ENCODE data around the gene PGGT1B.
"Not testable (repeated sequence)": the region's sequence is repeated elsewhere in the genome, so short reads cannot be mapped to it uniquely, and the experiment has no call there.

PGGT1B gene

DNA sequence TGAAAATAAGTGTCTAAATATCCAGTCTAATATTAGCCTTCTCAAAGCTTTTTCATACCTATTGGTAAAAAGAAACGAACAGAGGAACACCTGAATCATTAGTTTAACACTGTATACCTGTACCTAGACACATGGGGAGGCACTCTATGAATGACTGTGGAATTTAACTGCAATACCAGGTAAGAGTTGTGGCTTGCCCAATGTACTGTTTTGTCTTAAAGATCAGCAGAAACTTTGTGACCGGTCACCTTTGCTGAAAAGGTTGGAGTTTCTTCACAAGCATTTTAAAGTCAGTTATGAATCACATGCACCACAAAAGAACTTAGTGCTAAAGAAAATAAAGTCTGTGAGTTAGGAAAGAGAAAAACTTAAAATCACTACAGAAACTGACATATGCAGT is 2.4 kb downstream of the PGGT1B start:
- Histone ChIP-seq H3K36me3 (ENCODE audit: control insufficient read depth, insufficient read depth, low read length) (no peaks in the 10 kb centered on the region), H3K4me3 (replicated peaks; ENCODE audit: low read depth, low read length) (no peak overlapping the region), H3K27me3 (replicated peaks; ENCODE audit: control insufficient read depth, insufficient read depth, low read length) (no peaks in the 10 kb centered on the region)
- TF ChIP-seq, protein P1, sequence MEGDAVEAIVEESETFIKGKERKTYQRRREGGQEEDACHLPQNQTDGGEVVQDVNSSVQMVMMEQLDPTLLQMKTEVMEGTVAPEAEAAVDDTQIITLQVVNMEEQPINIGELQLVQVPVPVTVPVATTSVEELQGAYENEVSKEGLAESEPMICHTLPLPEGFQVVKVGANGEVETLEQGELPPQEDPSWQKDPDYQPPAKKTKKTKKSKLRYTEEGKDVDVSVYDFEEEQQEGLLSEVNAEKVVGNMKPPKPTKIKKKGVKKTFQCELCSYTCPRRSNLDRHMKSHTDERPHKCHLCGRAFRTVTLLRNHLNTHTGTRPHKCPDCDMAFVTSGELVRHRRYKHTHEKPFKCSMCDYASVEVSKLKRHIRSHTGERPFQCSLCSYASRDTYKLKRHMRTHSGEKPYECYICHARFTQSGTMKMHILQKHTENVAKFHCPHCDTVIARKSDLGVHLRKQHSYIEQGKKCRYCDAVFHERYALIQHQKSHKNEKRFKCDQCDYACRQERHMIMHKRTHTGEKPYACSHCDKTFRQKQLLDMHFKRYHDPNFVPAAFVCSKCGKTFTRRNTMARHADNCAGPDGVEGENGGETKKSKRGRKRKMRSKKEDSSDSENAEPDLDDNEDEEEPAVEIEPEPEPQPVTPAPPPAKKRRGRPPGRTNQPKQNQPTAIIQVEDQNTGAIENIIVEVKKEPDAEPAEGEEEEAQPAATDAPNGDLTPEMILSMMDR (IDR thresholded peaks at IDR 0.05; ENCODE audit: insufficient read depth, low read length, poor library complexity, severe bottlenecking), result no peak
- DNase-seq (ENCODE audit: extremely low read depth, insufficient read length), result no peak

- no peaks in the 10 kb centered on the region for H3K36me3 ChIP-seq (ENCODE audit: control insufficient read depth, insufficient read depth, low read length)
- TF ChIP-seq, protein P1 (IDR thresholded peaks at IDR 0.05; ENCODE audit: insufficient read depth, low read length, poor library complexity, severe bottlenecking), result no peak
- H3K27me3 ChIP-seq (replicated peaks; ENCODE audit: control insufficient read depth, insufficient read depth, low read length), result no peaks in the 10 kb centered on the region
- H3K4me3 ChIP-seq (replicated peaks; ENCODE audit: low read depth, low read length), result no peak overlapping the region
- DNase-seq (ENCODE audit: extremely low read depth, insufficient read length), result no peak
These were observed 4.7 kb downstream of the PGGT1B start for GRCh38 chr5:115257981-115258380.

GRCh38 chr5:115249379-115249778 is 13.3 kb downstream of the PGGT1B start:
- H3K4me3 ChIP-seq (replicated peaks; ENCODE audit: low read depth, low read length); H3K36me3 ChIP-seq (ENCODE audit: control insufficient read depth, insufficient read depth, low read length); DNase-seq (ENCODE audit: extremely low read depth, insufficient read length): not testable (repeated sequence)

GRCh38 chr5:115246361-115246991 is 16.2 kb downstream of the PGGT1B start:
- Histone ChIP-seq H3K36me3 (ENCODE audit: control insufficient read depth, insufficient read depth, low read length) (no peaks in the 10 kb centered on the region; the same call in none of the 2 replicates), H3K27me3 (replicated peaks; ENCODE audit: control insufficient read depth, insufficient read depth, low read length) (no peaks in the 10 kb centered on the region), H3K4me3 (replicated peaks; ENCODE audit: low read depth, low read length) (no peak overlapping the region)
- TF ChIP-seq, protein P1 (IDR thresholded peaks at IDR 0.05; ENCODE audit: insufficient read depth, low read length, poor library complexity, severe bottlenecking), result peak; percentile 55
- no peak for DNase-seq (ENCODE audit: extremely low read depth, insufficient read length)

More at GRCh38 chr5:115249379-115249778, 13.3 kb downstream of the PGGT1B start:
- not testable (repeated sequence) for H3K27me3 ChIP-seq (replicated peaks; ENCODE audit: control insufficient read depth, insufficient read depth, low read length)

DNA sequence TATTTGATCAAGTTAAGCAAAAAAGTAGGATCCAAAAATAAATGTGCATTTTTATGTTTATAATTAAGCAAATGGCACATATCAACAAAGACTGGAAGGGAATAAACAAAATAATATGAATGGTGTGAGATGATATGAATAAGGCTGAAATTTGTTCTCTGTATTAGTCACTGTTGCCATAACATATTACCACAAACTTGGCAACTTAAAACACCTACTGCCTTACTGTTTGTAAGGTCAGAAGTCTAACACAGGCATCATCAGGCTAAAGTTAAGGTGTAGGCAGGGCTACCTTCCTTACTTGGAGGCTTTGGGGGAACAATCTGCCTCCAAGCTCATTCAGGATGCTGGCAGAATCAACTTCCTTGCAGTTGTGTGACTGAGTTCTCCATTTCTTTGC is 19.3 kb downstream of the PGGT1B start:
- TF ChIP-seq, protein P1 (IDR thresholded peaks at IDR 0.05; ENCODE audit: insufficient read depth, low read length, poor library complexity, severe bottlenecking), result no peak
- H3K4me3 ChIP-seq (replicated peaks; ENCODE audit: low read depth, low read length), result no peak overlapping the region

DNA sequence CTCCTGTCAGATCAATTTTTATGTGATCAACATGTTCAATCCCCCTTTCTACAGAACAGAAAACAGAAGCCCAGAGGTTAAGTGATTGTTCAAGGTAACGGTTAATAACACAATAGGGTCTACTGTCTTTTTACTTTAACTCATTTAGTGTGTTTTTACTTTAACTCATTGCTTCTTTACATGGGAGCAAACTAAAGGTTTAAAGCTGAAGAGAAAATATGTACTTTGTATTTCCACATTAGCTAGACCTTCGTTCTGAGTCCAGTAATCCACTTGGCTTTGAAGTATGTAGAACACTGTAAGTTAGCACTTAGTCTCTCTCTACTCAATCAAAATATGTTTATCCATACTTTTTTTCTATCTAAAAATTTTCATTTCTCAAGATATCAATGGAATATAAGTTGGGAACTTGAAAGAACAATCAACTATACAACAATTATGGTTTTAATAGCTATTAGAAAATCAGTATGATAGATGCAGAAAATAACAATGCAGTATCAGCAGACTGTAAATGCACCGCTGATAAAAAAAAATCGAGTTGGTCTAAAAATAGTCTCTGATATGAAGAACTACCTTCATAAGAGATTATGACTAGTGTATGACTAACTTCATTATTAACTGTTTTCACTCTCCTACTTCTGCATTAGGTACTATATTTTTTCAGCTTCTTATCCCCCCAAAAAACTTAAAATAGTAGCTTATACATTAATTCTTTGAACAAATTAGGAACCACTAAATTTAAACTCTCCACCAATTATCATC is 20.6 kb downstream of the PGGT1B start:
- TF ChIP-seq, protein P1 (IDR thresholded peaks at IDR 0.05; ENCODE audit: insufficient read depth, low read length, poor library complexity, severe bottlenecking), result no peak
- no peak for DNase-seq (ENCODE audit: extremely low read depth, insufficient read length)
- Histone ChIP-seq H3K4me3 (replicated peaks; ENCODE audit: low read depth, low read length) (no peak overlapping the region), H3K36me3 (ENCODE audit: control insufficient read depth, insufficient read depth, low read length) (no peaks in the 10 kb centered on the region; the same call in none of the 2 replicates), H3K27me3 (replicated peaks; ENCODE audit: control insufficient read depth, insufficient read depth, low read length) (no peaks in the 10 kb centered on the region)

More for the DNA sequence above, 19.3 kb downstream of the PGGT1B start:
- H3K27me3 ChIP-seq (replicated peaks; ENCODE audit: control insufficient read depth, insufficient read depth, low read length), result no peaks in the 10 kb centered on the region
- no peaks in the 10 kb centered on the region; the same call in none of the 2 replicates for H3K36me3 ChIP-seq (ENCODE audit: control insufficient read depth, insufficient read depth, low read length)
- peak; percentile 13 for DNase-seq (ENCODE audit: extremely low read depth, insufficient read length)
